ENCODE results near the gene CDC25B. TPM values are rescaled to one million over a fixed set of nuclear protein-coding genes. Genes with fewer than 3 reads are reported as not detected.

Gene CDC25B
- total and polyA plus RNA-seq, 2 experiments from 2014 or later, result 9.7 to 59.9 TPM

DNA sequence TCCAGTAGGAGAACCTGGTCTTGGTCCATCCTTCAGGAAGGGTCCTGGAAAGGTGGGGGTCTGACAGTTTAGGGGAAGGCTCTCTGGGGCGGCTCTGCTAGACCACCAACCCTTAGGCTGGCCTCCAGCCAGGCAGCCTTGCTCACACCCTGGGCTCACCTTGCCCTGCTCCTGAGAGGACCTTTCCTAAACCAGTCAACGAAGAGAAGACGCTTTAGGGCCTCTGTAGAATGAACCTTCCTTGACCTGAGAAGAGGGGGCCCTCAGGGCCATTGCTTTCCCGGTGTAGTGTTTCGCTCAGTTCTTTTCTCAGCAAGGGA is 1.1 kb downstream of the CDC25B start:
- Histone ChIP-seq H3K27ac (no peak overlapping the region), H3K27me3 (no peaks in the 10 kb centered on the region), H3K9me3 (ENCODE audit: low read depth) (no peaks in the 10 kb centered on the region), H3K36me3 (no peaks in the 10 kb centered on the region), H3K4me3 (peak overlapping the region; percentile 49), H3K4me1 (ENCODE audit: low read depth) (peaks cover 10% of the 10 kb centered on the region)
- DNase-seq (ENCODE audit: low read depth in 1 of 2, low spot score in 1 of 2), result no peak
- TF ChIP-seq, protein P1, sequence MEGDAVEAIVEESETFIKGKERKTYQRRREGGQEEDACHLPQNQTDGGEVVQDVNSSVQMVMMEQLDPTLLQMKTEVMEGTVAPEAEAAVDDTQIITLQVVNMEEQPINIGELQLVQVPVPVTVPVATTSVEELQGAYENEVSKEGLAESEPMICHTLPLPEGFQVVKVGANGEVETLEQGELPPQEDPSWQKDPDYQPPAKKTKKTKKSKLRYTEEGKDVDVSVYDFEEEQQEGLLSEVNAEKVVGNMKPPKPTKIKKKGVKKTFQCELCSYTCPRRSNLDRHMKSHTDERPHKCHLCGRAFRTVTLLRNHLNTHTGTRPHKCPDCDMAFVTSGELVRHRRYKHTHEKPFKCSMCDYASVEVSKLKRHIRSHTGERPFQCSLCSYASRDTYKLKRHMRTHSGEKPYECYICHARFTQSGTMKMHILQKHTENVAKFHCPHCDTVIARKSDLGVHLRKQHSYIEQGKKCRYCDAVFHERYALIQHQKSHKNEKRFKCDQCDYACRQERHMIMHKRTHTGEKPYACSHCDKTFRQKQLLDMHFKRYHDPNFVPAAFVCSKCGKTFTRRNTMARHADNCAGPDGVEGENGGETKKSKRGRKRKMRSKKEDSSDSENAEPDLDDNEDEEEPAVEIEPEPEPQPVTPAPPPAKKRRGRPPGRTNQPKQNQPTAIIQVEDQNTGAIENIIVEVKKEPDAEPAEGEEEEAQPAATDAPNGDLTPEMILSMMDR (IDR thresholded peaks at IDR 0.05; ENCODE audit: low read depth, low read length), result no peak

DNA sequence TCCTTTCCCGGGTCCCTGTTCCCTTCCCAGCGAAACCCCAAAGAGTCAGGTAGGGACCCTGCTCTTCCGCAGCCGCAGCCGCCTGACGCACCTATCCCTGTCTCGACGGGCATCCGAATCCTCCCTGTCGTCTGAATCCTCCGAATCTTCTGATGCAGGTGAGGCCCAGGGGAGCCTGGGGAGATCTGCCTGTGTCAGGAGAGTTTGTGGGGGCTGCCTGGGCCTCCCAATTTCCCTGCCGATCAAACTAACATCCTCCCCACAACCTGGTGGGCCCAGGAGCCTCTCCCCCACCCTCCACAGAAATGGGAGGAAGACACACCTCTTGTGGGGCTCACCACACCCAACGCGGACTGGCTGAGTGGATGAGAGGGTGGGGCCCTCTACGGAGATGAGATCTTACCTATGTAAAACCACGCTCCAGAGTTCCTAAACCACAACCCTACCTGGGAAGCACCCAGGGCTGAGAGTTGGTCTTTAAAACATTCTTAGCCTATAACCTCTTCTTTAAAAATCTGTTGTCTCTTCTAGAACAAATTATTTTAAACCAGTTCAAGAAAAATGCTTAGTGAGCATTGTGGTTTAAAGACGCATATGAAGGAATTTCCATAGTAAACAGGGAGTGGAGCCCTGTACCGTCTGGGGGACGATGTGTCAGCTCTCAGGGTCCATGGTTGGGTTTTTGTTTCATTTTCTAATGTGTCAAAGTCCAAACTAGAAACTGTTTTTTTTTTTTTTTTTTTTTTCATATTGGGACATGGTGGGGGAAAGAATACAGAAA is 1.7 kb downstream of the CDC25B start:
- Histone ChIP-seq H3K36me3 (no peaks in the 10 kb centered on the region), H3K4me3 (peak overlapping the region; percentile 49)

DNA sequence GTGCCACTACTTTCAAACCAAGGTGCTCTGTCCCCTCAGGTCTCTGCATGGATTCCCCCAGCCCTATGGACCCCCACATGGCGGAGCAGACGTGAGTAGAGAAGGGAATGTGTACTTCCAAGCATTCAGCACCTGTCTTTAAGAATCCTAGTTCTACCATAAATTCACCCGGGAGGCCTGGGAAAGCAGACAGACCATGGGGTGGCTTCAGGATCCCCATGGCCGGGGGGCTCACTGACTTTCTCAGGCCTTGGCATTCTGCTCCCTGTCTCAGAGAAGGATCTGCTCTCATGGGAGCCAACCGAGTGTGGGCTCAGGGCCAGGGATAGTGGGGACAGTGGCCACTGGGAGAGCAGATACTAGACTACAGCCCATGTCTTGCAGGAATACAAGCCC is 2.3 kb downstream of the CDC25B start:
- Histone ChIP-seq H3K36me3 (no peaks in the 10 kb centered on the region), H3K4me1 (ENCODE audit: low read depth) (peaks cover 10% of the 10 kb centered on the region), H3K27me3 (no peaks in the 10 kb centered on the region), H3K9me3 (ENCODE audit: low read depth) (no peaks in the 10 kb centered on the region), H3K27ac (no peak overlapping the region), H3K4me3 (no peak overlapping the region)
- TF ChIP-seq, protein P1 (IDR thresholded peaks at IDR 0.05; ENCODE audit: low read depth, low read length), result no peak
- no peak for DNase-seq (ENCODE audit: low read depth in 1 of 2, low spot score in 1 of 2)

More for the DNA sequence above, 1.7 kb downstream of the CDC25B start:
- TF ChIP-seq, protein P1 (IDR thresholded peaks at IDR 0.05; ENCODE audit: low read depth, low read length), result no peak
- Histone ChIP-seq H3K9me3 (ENCODE audit: low read depth) (no peaks in the 10 kb centered on the region), H3K27ac (no peak overlapping the region), H3K27me3 (no peaks in the 10 kb centered on the region), H3K4me1 (ENCODE audit: low read depth) (peaks cover 10% of the 10 kb centered on the region)
- DNase-seq (ENCODE audit: low read depth in 1 of 2, low spot score in 1 of 2), result no peak

DNA sequence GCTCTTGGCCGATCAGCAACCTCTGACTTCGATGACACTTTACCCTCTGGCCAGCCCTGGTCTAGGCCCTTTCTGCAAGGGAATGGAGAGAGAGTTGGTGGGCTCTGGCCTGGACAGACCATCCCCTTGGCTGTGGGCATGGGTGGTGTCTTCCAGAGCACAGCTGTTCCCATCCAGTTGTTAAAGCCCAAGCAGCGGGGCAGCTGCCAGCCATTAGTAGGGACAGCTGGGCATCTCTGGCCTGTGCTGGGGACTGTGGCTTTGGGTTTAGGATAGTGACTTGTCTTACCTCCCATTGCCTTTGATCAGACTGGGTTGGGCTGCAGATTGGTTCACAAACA is 2.8 kb downstream of the CDC25B start:
- no peak for DNase-seq (ENCODE audit: low read depth in 1 of 2, low spot score in 1 of 2)
- TF ChIP-seq, protein P1 (IDR thresholded peaks at IDR 0.05; ENCODE audit: low read depth, low read length), result no peak
- Histone ChIP-seq H3K9me3 (ENCODE audit: low read depth) (no peaks in the 10 kb centered on the region), H3K27me3 (no peaks in the 10 kb centered on the region), H3K4me3 (no peak overlapping the region), H3K27ac (no peak overlapping the region), H3K4me1 (ENCODE audit: low read depth) (peaks cover 10% of the 10 kb centered on the region), H3K36me3 (no peaks in the 10 kb centered on the region)

DNA sequence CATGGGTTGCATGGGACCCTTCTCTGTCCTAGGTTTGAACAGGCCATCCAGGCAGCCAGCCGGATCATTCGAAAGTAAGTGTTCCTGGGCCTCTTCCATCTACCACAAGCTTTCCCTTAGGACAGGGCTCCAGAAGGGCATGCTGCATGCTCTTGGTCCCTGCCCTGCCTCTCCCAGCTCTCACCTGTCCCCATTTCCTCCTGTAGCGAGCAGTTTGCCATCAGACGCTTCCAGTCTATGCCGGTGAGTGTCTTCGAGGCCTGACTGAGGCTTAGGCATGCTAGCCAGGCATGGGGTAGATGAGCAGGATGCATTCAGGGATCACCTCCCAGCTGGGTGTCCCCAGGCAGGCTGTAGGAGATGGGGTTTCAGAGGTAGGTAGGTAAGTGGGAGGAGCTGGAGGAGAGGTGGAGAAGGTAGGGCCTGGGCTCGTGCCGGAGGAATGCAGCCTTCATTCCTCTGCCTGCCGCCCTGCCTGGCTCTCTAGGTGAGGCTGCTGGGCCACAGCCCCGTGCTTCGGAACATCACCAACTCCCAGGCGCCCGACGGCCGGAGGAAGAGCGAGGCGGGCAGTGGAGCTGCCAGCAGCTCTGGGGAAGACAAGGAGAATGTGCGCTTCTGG is 4.3 kb downstream of the CDC25B start:
- Histone ChIP-seq H3K36me3 (no peaks in the 10 kb centered on the region), H3K4me1 (ENCODE audit: low read depth) (peaks cover 10% of the 10 kb centered on the region), H3K9me3 (ENCODE audit: low read depth) (no peaks in the 10 kb centered on the region), H3K27ac (no peak overlapping the region), H3K27me3 (no peaks in the 10 kb centered on the region), H3K4me3 (no peak overlapping the region)
- TF ChIP-seq, protein P1 (IDR thresholded peaks at IDR 0.05; ENCODE audit: low read depth, low read length), result no peak
- no peak for DNase-seq (ENCODE audit: low read depth in 1 of 2, low spot score in 1 of 2)
